Epithelial cell of esophagus (primary cell): ENCODE results near the gene TMPRSS4.
"Not testable (repeated sequence)": the region's sequence is repeated elsewhere in the genome, so short reads cannot be mapped to it uniquely, and the experiment has no call there.

Experiments used
- DNase-seq: peaks from one replicate; pipeline ENCODE4 v3.0.0; 2010; ENCODE audit warnings: low read depth
- H3K4me3 ChIP-seq: 2 replicates; pipeline ENCODE4 v1.5.1; 2011; ENCODE audit warnings: mild to moderate bottlenecking, low read length, control low read depth
- CTCF ChIP-seq: IDR thresholded peaks from 2 replicates; pipeline ENCODE4 v1.5.1; 2011; ENCODE audit warnings: low read depth, mild to moderate bottlenecking, low read length, control low read depth, inconsistent platforms; ENCODE audit not compliant: insufficient read depth; ENCODE audit errors: missing control alignments

TMPRSS4 gene

DNA sequence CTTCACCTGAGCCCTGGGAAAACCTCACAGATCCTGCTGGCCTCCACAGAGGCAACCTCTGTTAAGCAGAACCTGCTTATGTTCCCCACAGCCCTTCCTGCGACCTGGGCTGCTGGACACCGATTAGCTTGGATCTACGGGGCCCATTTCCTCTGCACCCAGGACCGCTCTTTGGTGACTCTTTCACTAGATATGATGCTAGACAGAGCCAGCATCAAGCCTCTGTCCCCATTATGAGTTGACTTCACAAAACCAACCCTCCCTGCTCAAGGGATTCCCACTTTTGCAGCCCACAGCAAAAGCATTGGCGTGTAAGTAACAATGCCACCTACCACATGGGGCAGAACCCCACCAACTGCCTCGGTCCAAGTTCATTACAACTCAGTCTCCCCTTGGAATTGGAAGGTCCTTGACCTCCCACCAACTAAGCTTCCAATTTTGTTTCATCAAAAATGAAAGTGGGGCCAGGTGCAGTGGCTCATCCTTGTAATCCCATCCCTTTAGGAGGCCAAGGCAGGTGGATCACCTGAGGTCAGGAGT, 15.2 kb upstream of the TMPRSS4 start:
- no peak for TF ChIP-seq CTCF
- H3K4me3 ChIP-seq, result no peak overlapping the region
- DNase-seq, result no peak

GRCh38 chr11:118062181-118062580, 14.7 kb upstream of the TMPRSS4 start:
- not testable (repeated sequence) for DNase-seq, H3K4me3 ChIP-seq

- not testable (repeated sequence) for H3K4me3 ChIP-seq, DNase-seq
These were observed 14.2 kb upstream of the TMPRSS4 start for GRCh38 chr11:118062631-118063030.

- H3K4me3 ChIP-seq, result no peak overlapping the region
- no peak for DNase-seq
- TF ChIP-seq CTCF, result no peak
These were observed 11.9 kb upstream of the TMPRSS4 start for GRCh38 chr11:118064956-118065355.

GRCh38 chr11:118065384-118065783, 11.5 kb upstream of the TMPRSS4 start:
- TF ChIP-seq CTCF, result no peak
- DNase-seq, result no peak
- H3K4me3 ChIP-seq, result no peak overlapping the region

- H3K4me3 ChIP-seq, result no peak overlapping the region
- DNase-seq, result no peak
- TF ChIP-seq CTCF, result no peak
These were observed 9.9 kb upstream of the TMPRSS4 start for GRCh38 chr11:118067006-118067405.

- TF ChIP-seq CTCF, result no peak
These were observed 8.5 kb upstream of the TMPRSS4 start for GRCh38 chr11:118068206-118068944.

GRCh38 chr11:118068945-118069612, 7.8 kb upstream of the TMPRSS4 start:
- H3K4me3 ChIP-seq, result no peak overlapping the region
- TF ChIP-seq CTCF, result no peak
- no peak for DNase-seq

More at GRCh38 chr11:118068206-118068944, 8.5 kb upstream of the TMPRSS4 start:
- DNase-seq, result no peak
- H3K4me3 ChIP-seq, result no peak overlapping the region
